Nephron (organoid): ENCODE results near the gene NR1I3.

Experiments
- H3K27ac Mint-ChIP-seq, 3 experiments: 2 replicates each; pipeline ENCODE4 v1.8.0; 2020; ENCODE audit warnings: mixed read lengths in 3 of 3, mild to moderate bottlenecking in 2 of 3, moderate library complexity in 1 of 3
- H3K27me3 Mint-ChIP-seq: 2 replicates; pipeline ENCODE4 v1.8.0; 2021; ENCODE audit warnings: low read depth, mild to moderate bottlenecking, moderate library complexity, mixed read lengths
- H3K36me3 Mint-ChIP-seq: 2 replicates; pipeline ENCODE4 v1.8.0; 2020; ENCODE audit warnings: low read depth, mixed read lengths
- H3K4me1 Mint-ChIP-seq: 2 replicates; pipeline ENCODE4 v1.8.0; 2020; ENCODE audit warnings: mixed read lengths
- H3K4me3 Mint-ChIP-seq, 3 experiments: 2 replicates each; pipeline ENCODE4 v1.8.0; 2020; ENCODE audit warnings: mild to moderate bottlenecking in 3 of 3, mixed read lengths in 3 of 3, moderate library complexity in 2 of 3
- H3K9me3 Mint-ChIP-seq: 2 replicates; pipeline ENCODE4 v1.8.0; 2020; ENCODE audit warnings: mixed read lengths
- CTCF ChIP-seq, 3 experiments: fragments of 200-600 bp; sonication (generic); IDR thresholded peaks; one replicate each; pipeline ENCODE4 v1.5.0; 2021; ENCODE audit warnings: antibody characterized with exemption in 3 of 3; ENCODE audit not compliant: unreplicated experiment in 3 of 3

NR1I3 gene

GRCh38 chr1:161190962-161191521 lies 47.0 kb downstream of the NR1I3 start:
- Mint-ChIP-seq H3K36me3 (peaks cover 3% of the 10 kb centered on the region), H3K27me3 (no peaks in the 10 kb centered on the region), H3K9me3 (no peaks in the 10 kb centered on the region), H3K4me3 (no peak overlapping the region), H3K4me1 (peaks cover 11% of the 10 kb centered on the region), H3K27ac (no peak overlapping the region)
- no peak for TF ChIP-seq CTCF (IDR thresholded peaks at IDR 0.05; ENCODE audit: unreplicated experiment in 3 of 3)

GRCh38 chr1:161189036-161189435 lies 49.0 kb downstream of the NR1I3 start:
- no peaks in the 10 kb centered on the region for H3K9me3 Mint-ChIP-seq
- TF ChIP-seq CTCF (IDR thresholded peaks at IDR 0.05; ENCODE audit: unreplicated experiment in 3 of 3) = no peak
- peaks cover 17% of the 10 kb centered on the region for H3K4me1 Mint-ChIP-seq
- no peak overlapping the region for H3K27ac Mint-ChIP-seq
- peaks cover 3% of the 10 kb centered on the region for H3K36me3 Mint-ChIP-seq
- no peaks in the 10 kb centered on the region for H3K27me3 Mint-ChIP-seq
- no peak overlapping the region for H3K4me3 Mint-ChIP-seq

- Mint-ChIP-seq H3K36me3 (peaks cover 3% of the 10 kb centered on the region), H3K27me3 (no peaks in the 10 kb centered on the region), H3K27ac (no peak overlapping the region), H3K4me3 (no peak overlapping the region), H3K4me1 (peaks cover 17% of the 10 kb centered on the region), H3K9me3 (no peaks in the 10 kb centered on the region)
- no peak for TF ChIP-seq CTCF (IDR thresholded peaks at IDR 0.05; ENCODE audit: unreplicated experiment in 3 of 3)
Measured at GRCh38 chr1:161188381-161188780, 49.6 kb downstream of the NR1I3 start.

GRCh38 chr1:161187311-161187710 lies 50.7 kb downstream of the NR1I3 start:
- no peak overlapping the region for H3K4me3 Mint-ChIP-seq
- no peaks in the 10 kb centered on the region for H3K27me3 Mint-ChIP-seq
- H3K9me3 Mint-ChIP-seq = no peaks in the 10 kb centered on the region
- no peak for TF ChIP-seq CTCF (IDR thresholded peaks at IDR 0.05; ENCODE audit: unreplicated experiment in 3 of 3)
- H3K4me1 Mint-ChIP-seq = peaks cover 11% of the 10 kb centered on the region
- H3K36me3 Mint-ChIP-seq = no peaks in the 10 kb centered on the region
- no peak overlapping the region for H3K27ac Mint-ChIP-seq

- Mint-ChIP-seq H3K4me1 (peaks cover 11% of the 10 kb centered on the region), H3K27ac (peak overlapping the region; percentile 7 to 65 (median 10)), H3K9me3 (no peaks in the 10 kb centered on the region), H3K27me3 (no peaks in the 10 kb centered on the region), H3K4me3 (no peak overlapping the region), H3K36me3 (no peaks in the 10 kb centered on the region)
- no peak for TF ChIP-seq CTCF (IDR thresholded peaks at IDR 0.05; ENCODE audit: unreplicated experiment in 3 of 3)
Measured at GRCh38 chr1:161185732-161186311, 52.2 kb downstream of the NR1I3 start.

- Mint-ChIP-seq H3K27me3 (no peaks in the 10 kb centered on the region), H3K4me3 (no peak overlapping the region), H3K4me1 (peaks cover 11% of the 10 kb centered on the region), H3K36me3 (no peaks in the 10 kb centered on the region), H3K9me3 (no peaks in the 10 kb centered on the region), H3K27ac (peak overlapping the region; percentile 7 to 65 (median 10))
- no peak for TF ChIP-seq CTCF (IDR thresholded peaks at IDR 0.05; ENCODE audit: unreplicated experiment in 3 of 3)
Measured at GRCh38 chr1:161185282-161185682, 52.7 kb downstream of the NR1I3 start.
